PFSK-1 (cell line): Measurements from ENCODE around the gene ADPRH.

ENCODE experiments used
- FOXP2 ChIP-seq: optimal IDR thresholded peaks from 2 replicates; pipeline ENCODE3; 2011; ENCODE audit warnings: borderline replicate concordance, control low read depth, inconsistent platforms; ENCODE audit not compliant: insufficient read depth; ENCODE audit errors: extremely low read length, extremely low read depth
- POLR2AphosphoS5 ChIP-seq: IDR thresholded peaks from 2 replicates; pipeline ENCODE4 v1.6.1; 2012; ENCODE audit warnings: low read depth, mild to moderate bottlenecking, control low read depth, low read length, moderate library complexity
- REST ChIP-seq, 2 experiments: IDR thresholded peaks; 2 replicates each; pipeline versions ENCODE4 v1.6.1 to v1.8.0; 2011 to 2012; ENCODE audit warnings: low read depth in 2 of 2, low read length in 2 of 2, control low read depth in 1 of 2, inconsistent platforms in 1 of 2, mild to moderate bottlenecking in 1 of 2, moderate library complexity in 1 of 2; ENCODE audit not compliant: insufficient read depth in 1 of 2
- SIN3A ChIP-seq: IDR thresholded peaks from 2 replicates; pipeline ENCODE4 v1.6.1; 2012; ENCODE audit warnings: mild to moderate bottlenecking, low read length, moderate library complexity, borderline replicate concordance; ENCODE audit not compliant: insufficient read depth
- TAF1 ChIP-seq: IDR thresholded peaks from 2 replicates; pipeline ENCODE4 v1.6.1; 2012; ENCODE audit warnings: low read length, control low read depth, borderline replicate concordance; ENCODE audit not compliant: insufficient read depth

Gene ADPRH

GRCh38 chr3:119586733-119587172 is 7.5 kb downstream of the ADPRH start:
- TF ChIP-seq TAF1 = no peak
- TF ChIP-seq SIN3A = no peak
- TF ChIP-seq REST (IDR thresholded peaks at IDR 0.05; ENCODE audit: insufficient read depth in 1 of 2, low read depth in 2 of 2, low read length in 2 of 2) = no peak
- TF ChIP-seq FOXP2 = no peak
- TF ChIP-seq POLR2AphosphoS5 = no peak

GRCh38 chr3:119588112-119588511 is 8.8 kb downstream of the ADPRH start:
- no peak for TF ChIP-seq FOXP2
- no peak for TF ChIP-seq POLR2AphosphoS5
- TF ChIP-seq TAF1 = no peak
- TF ChIP-seq SIN3A = no peak
- no peak for TF ChIP-seq REST (IDR thresholded peaks at IDR 0.05; ENCODE audit: insufficient read depth in 1 of 2, low read depth in 2 of 2, low read length in 2 of 2)

- no peak for TF ChIP-seq FOXP2
- no peak for TF ChIP-seq REST (IDR thresholded peaks at IDR 0.05; ENCODE audit: insufficient read depth in 1 of 2, low read depth in 2 of 2, low read length in 2 of 2)
- no peak for TF ChIP-seq POLR2AphosphoS5
- no peak for TF ChIP-seq SIN3A
- TF ChIP-seq TAF1 = no peak
These were observed 9.9 kb downstream of the ADPRH start for GRCh38 chr3:119589102-119589773.

- TF ChIP-seq POLR2AphosphoS5 (no peak), TAF1 (no peak), REST (IDR thresholded peaks at IDR 0.05; ENCODE audit: insufficient read depth in 1 of 2, low read depth in 2 of 2, low read length in 2 of 2) (no peak), SIN3A (no peak), FOXP2 (no peak)
These were observed 11.4 kb downstream of the ADPRH start for GRCh38 chr3:119590706-119591105.

GRCh38 chr3:119592861-119593260 is 13.6 kb downstream of the ADPRH start:
- TF ChIP-seq SIN3A (no peak), REST (IDR thresholded peaks at IDR 0.05; ENCODE audit: insufficient read depth in 1 of 2, low read depth in 2 of 2, low read length in 2 of 2) (no peak), FOXP2 (no peak), POLR2AphosphoS5 (no peak), TAF1 (no peak)
